CD8-positive, alpha-beta memory T cell (primary cell): Measurements from ENCODE around the gene PLSCR1. TPM values are rescaled to one million over a fixed set of nuclear protein-coding genes. Genes with fewer than 3 reads are reported as not detected.

Source experiments
- CTCF ChIA-PET: fragments of 350-600 bp; sonication (Branson Sonifier 250); formaldehyde crosslinking; loops from one replicate; lab custom pipeline; 2021; ENCODE audit warnings: antibody characterized with exemption; lab: Charles Lee
- POLR2A ChIA-PET: fragments of 350-600 bp; sonication (Branson Sonifier 250); formaldehyde crosslinking; loops from one replicate; lab custom pipeline; 2021; ENCODE audit warnings: antibody characterized with exemption; lab: Charles Lee
- DNase-seq, 5 donors: peaks; one replicate each; pipeline versions ENCODE4 v3.0.0 to v3.0.0-alpha.2; 2020 to 2022; ENCODE audit warnings: mixed read lengths in 1 of 5
- H3K27ac ChIP-seq: one replicate; pipeline ENCODE4 v1.7.0; 2013; ENCODE audit warnings: low read depth, mild to moderate bottlenecking, low read length, moderate library complexity
- H3K27me3 ChIP-seq: 2 replicates; pipeline ENCODE4 v1.7.0; 2013; ENCODE audit warnings: low read length, mild to moderate bottlenecking; ENCODE audit not compliant: insufficient read depth, poor library complexity, severe bottlenecking
- H3K36me3 ChIP-seq: 2 replicates; pipeline ENCODE4 v1.7.0; 2013; ENCODE audit warnings: mild to moderate bottlenecking, low read length, moderate library complexity; ENCODE audit not compliant: insufficient read depth
- H3K4me1 ChIP-seq: 2 replicates; pipeline ENCODE4 v1.7.0; 2013; ENCODE audit warnings: mild to moderate bottlenecking, low read length, moderate library complexity; ENCODE audit not compliant: insufficient read depth
- H3K4me3 ChIP-seq: 2 replicates; pipeline ENCODE4 v1.7.0; 2013; ENCODE audit warnings: mild to moderate bottlenecking, low read length
- H3K9me3 ChIP-seq: 2 replicates; pipeline ENCODE4 v1.7.0; 2013; ENCODE audit warnings: mild to moderate bottlenecking, low read length
- H3K27ac Mint-ChIP-seq, 8 donors: one replicate each; pipeline ENCODE4 v1.8.0; 2020 to 2021; ENCODE audit warnings: mixed read lengths in 8 of 8, mild to moderate bottlenecking in 6 of 8, inconsistent platforms in 3 of 8, moderate library complexity in 3 of 8
- H3K27me3 Mint-ChIP-seq, 2 donors: one replicate each; pipeline ENCODE4 v1.8.0; 2020 to 2021; ENCODE audit warnings: mixed read lengths in 2 of 2, mild to moderate bottlenecking in 1 of 2, moderate library complexity in 1 of 2
- H3K36me3 Mint-ChIP-seq, 3 donors: one replicate each; pipeline ENCODE4 v1.8.0; 2020 to 2021; ENCODE audit warnings: mixed read lengths in 3 of 3, inconsistent platforms in 1 of 3, mild to moderate bottlenecking in 1 of 3
- H3K4me1 Mint-ChIP-seq, 3 donors: one replicate each; pipeline ENCODE4 v1.8.0; 2020 to 2021; ENCODE audit warnings: mixed read lengths in 3 of 3, inconsistent platforms in 1 of 3, mild to moderate bottlenecking in 1 of 3
- H3K4me3 Mint-ChIP-seq, 7 donors: one replicate each; pipeline ENCODE4 v1.8.0; 2020 to 2021; ENCODE audit warnings: mixed read lengths in 7 of 7, mild to moderate bottlenecking in 6 of 7, moderate library complexity in 4 of 7, inconsistent platforms in 2 of 7
- H3K9me3 Mint-ChIP-seq, 5 donors: one replicate each; pipeline ENCODE4 v1.8.0; 2020 to 2022; ENCODE audit warnings: mixed read lengths in 5 of 5, mild to moderate bottlenecking in 3 of 5, moderate library complexity in 2 of 5, inconsistent platforms in 1 of 5
- polyA plus RNA-seq: library from polyadenylated mRNA; unstranded; fragments of 300-500 nt; fragmentation: Illumina TruSeq; gene quantifications from one replicate; pipeline ENCODE4 v1.2.3, GENCODE V29; 2021
- total RNA-seq, 2 experiments: library from RNA; stranded (reverse); gene quantifications; one replicate each; pipeline ENCODE4 v1.2.3, GENCODE V29; 2021

Gene PLSCR1
- total and polyA plus RNA-seq, 3 experiments from 2014 or later: 19.1 to 40.8 (median 24.1) TPM

- POLR2A ChIA-PET: no interaction called here
- peaks cover 0 to 4% (median 3%) of the 10 kb centered on the region in 5 donors for H3K9me3 Mint-ChIP-seq
- H3K4me1 ChIP-seq: no peaks in the 10 kb centered on the region
- peaks cover under 1 to 2% (median 2%) of the 10 kb centered on the region in 3 donors for H3K4me1 Mint-ChIP-seq
- no peak overlapping the region for H3K27ac ChIP-seq
- CTCF ChIA-PET: no interaction called here
- DNase-seq: no peak
- no peak overlapping the region for H3K4me3 ChIP-seq
- H3K4me3 Mint-ChIP-seq: no peak overlapping the region
- no peaks in the 10 kb centered on the region for H3K27me3 ChIP-seq
- no peak overlapping the region for H3K27ac Mint-ChIP-seq
- peaks cover 4 to 10% of the 10 kb centered on the region in 2 donors for H3K27me3 Mint-ChIP-seq
- no peaks in the 10 kb centered on the region for H3K36me3 ChIP-seq
- H3K36me3 Mint-ChIP-seq: no peaks in the 10 kb centered on the region
- no peaks in the 10 kb centered on the region for H3K9me3 ChIP-seq
Observed at GRCh38 chr3:146559388-146559787, 15.0 kb upstream of the PLSCR1 start.

- H3K4me3 Mint-ChIP-seq: no peak overlapping the region
- H3K36me3 Mint-ChIP-seq: no peaks in the 10 kb centered on the region
- ChIA-PET CTCF (no interaction called here), POLR2A (no interaction called here)
- no peak overlapping the region for H3K4me3 ChIP-seq
- no peaks in the 10 kb centered on the region for H3K27me3 ChIP-seq
- no peaks in the 10 kb centered on the region for H3K9me3 ChIP-seq
- H3K4me1 ChIP-seq: no peaks in the 10 kb centered on the region
- no peak for DNase-seq
- H3K27ac Mint-ChIP-seq: no peak overlapping the region
- peaks cover 4 to 8% (median 8%) of the 10 kb centered on the region in 3 donors for H3K4me1 Mint-ChIP-seq
- H3K36me3 ChIP-seq: no peaks in the 10 kb centered on the region
- peaks cover 0 to 4% (median 3%) of the 10 kb centered on the region in 5 donors for H3K9me3 Mint-ChIP-seq
- peaks cover 4 to 10% of the 10 kb centered on the region in 2 donors for H3K27me3 Mint-ChIP-seq
- H3K27ac ChIP-seq: no peak overlapping the region
Observed at GRCh38 chr3:146558781-146559180, 14.4 kb upstream of the PLSCR1 start.

- Mint-ChIP-seq H3K27ac (no peak overlapping the region), H3K4me3 (no peak overlapping the region), H3K36me3 (no peaks in the 10 kb centered on the region), H3K4me1 (peaks cover 4 to 12% (median 11%) of the 10 kb centered on the region in 3 donors), H3K9me3 (peaks cover 0 to 3% (median 0%) of the 10 kb centered on the region in 5 donors), H3K27me3 (peaks cover 1 to 3% of the 10 kb centered on the region in 2 donors)
- ChIA-PET CTCF (no interaction called here), POLR2A (no interaction called here)
- no peaks in the 10 kb centered on the region for H3K4me1 ChIP-seq
- no peak for DNase-seq
- no peaks in the 10 kb centered on the region for H3K36me3 ChIP-seq
- H3K9me3 ChIP-seq: no peaks in the 10 kb centered on the region
- H3K27me3 ChIP-seq: no peaks in the 10 kb centered on the region
- H3K27ac ChIP-seq: no peak overlapping the region
- no peak overlapping the region for H3K4me3 ChIP-seq
Observed at GRCh38 chr3:146557745-146558144, 13.3 kb upstream of the PLSCR1 start.

- no peak overlapping the region for H3K4me3 Mint-ChIP-seq
- no peak overlapping the region for H3K27ac Mint-ChIP-seq
- Histone ChIP-seq H3K4me3 (no peak overlapping the region), H3K36me3 (no peaks in the 10 kb centered on the region), H3K27ac (no peak overlapping the region), H3K27me3 (no peaks in the 10 kb centered on the region), H3K9me3 (no peaks in the 10 kb centered on the region), H3K4me1 (peaks cover 7% of the 10 kb centered on the region)
- H3K9me3 Mint-ChIP-seq: no peaks in the 10 kb centered on the region
- H3K4me1 Mint-ChIP-seq: peaks cover 15 to 24% (median 23%) of the 10 kb centered on the region in 3 donors
- POLR2A ChIA-PET: no interaction called here
- CTCF ChIA-PET: no interaction called here
- H3K36me3 Mint-ChIP-seq: no peaks in the 10 kb centered on the region
- no peak for DNase-seq
- H3K27me3 Mint-ChIP-seq: peaks cover 0 to 1% of the 10 kb centered on the region in 2 donors
Observed at GRCh38 chr3:146555311-146555710, 10.9 kb upstream of the PLSCR1 start.

GRCh38 chr3:146554151-146554760 is 9.8 kb upstream of the PLSCR1 start:
- Mint-ChIP-seq H3K9me3 (no peaks in the 10 kb centered on the region), H3K4me1 (peaks cover 19 to 34% (median 31%) of the 10 kb centered on the region in 3 donors), H3K36me3 (no peaks in the 10 kb centered on the region), H3K27ac (no peak overlapping the region), H3K4me3 (peak overlapping the region in 2 of 7 donors; percentile 12 to 14), H3K27me3 (peaks cover 0 to 1% of the 10 kb centered on the region in 2 donors)
- no peak for DNase-seq
- no peaks in the 10 kb centered on the region for H3K9me3 ChIP-seq
- H3K36me3 ChIP-seq: no peaks in the 10 kb centered on the region
- no peaks in the 10 kb centered on the region for H3K27me3 ChIP-seq
- no peak overlapping the region for H3K27ac ChIP-seq
- POLR2A ChIA-PET: no interaction called here
- H3K4me3 ChIP-seq: no peak overlapping the region
- peaks cover 12% of the 10 kb centered on the region for H3K4me1 ChIP-seq
- CTCF ChIA-PET: no interaction called here

GRCh38 chr3:146550743-146551510 is 6.5 kb upstream of the PLSCR1 start:
- Histone ChIP-seq H3K4me1 (peaks cover 12% of the 10 kb centered on the region), H3K4me3 (no peak overlapping the region), H3K9me3 (no peaks in the 10 kb centered on the region), H3K36me3 (no peaks in the 10 kb centered on the region), H3K27me3 (no peaks in the 10 kb centered on the region), H3K27ac (no peak overlapping the region)
- H3K4me1 Mint-ChIP-seq: peaks cover 31 to 55% (median 51%) of the 10 kb centered on the region in 3 donors
- H3K4me3 Mint-ChIP-seq: peak overlapping the region in 4 of 7 donors; percentile 27 to 68 (median 45)
- no peaks in the 10 kb centered on the region for H3K36me3 Mint-ChIP-seq
- no peaks in the 10 kb centered on the region for H3K27me3 Mint-ChIP-seq
- H3K9me3 Mint-ChIP-seq: no peaks in the 10 kb centered on the region
- peak overlapping the region in 2 of 8 donors; percentile 0 to 70 for H3K27ac Mint-ChIP-seq
- ChIA-PET POLR2A (no interaction called here), CTCF (no interaction called here)
- DNase-seq: no peak

GRCh38 chr3:146550070-146550615 is 5.7 kb upstream of the PLSCR1 start:
- Histone ChIP-seq H3K4me3 (no peak overlapping the region), H3K27ac (no peak overlapping the region), H3K36me3 (no peaks in the 10 kb centered on the region), H3K9me3 (no peaks in the 10 kb centered on the region), H3K4me1 (peaks cover 12% of the 10 kb centered on the region), H3K27me3 (no peaks in the 10 kb centered on the region)
- CTCF ChIA-PET: no interaction called here
- POLR2A ChIA-PET: no interaction called here
- no peaks in the 10 kb centered on the region for H3K36me3 Mint-ChIP-seq
- peak overlapping the region in 6 of 7 donors; percentile 27 to 70 (median 45) for H3K4me3 Mint-ChIP-seq
- no peak for DNase-seq
- peaks cover 34 to 58% (median 52%) of the 10 kb centered on the region in 3 donors for H3K4me1 Mint-ChIP-seq
- H3K9me3 Mint-ChIP-seq: no peaks in the 10 kb centered on the region
- peak overlapping the region in 6 of 8 donors; percentile 0 to 76 (median 54) for H3K27ac Mint-ChIP-seq
- H3K27me3 Mint-ChIP-seq: no peaks in the 10 kb centered on the region
